Spleen (tissue), 11 donors: ENCODE measurements around the gene CHRNA4. TPM values are rescaled to one million over a fixed set of nuclear protein-coding genes. Genes with fewer than 3 reads are reported as not detected.
"Not testable (repeated sequence)": the region's sequence is repeated elsewhere in the genome, so short reads cannot be mapped to it uniquely, and the experiment has no call there.

Experiments
- DNase-seq: peaks from one replicate; pipeline ENCODE4 v3.0.0-alpha.2; 2020
- H3K27ac ChIP-seq, 8 donors: fragments of 200-600 bp; sonication (generic) in 7 of 8; 1 replicate in 4 of 8; 2 replicates in 4 of 8; pipeline versions ENCODE4 v1.5.0 to v1.8.0; 2016 to 2021; ENCODE audit warnings: inconsistent platforms in 4 of 8, mild to moderate bottlenecking in 4 of 8, moderate library complexity in 1 of 8
- H3K27me3 ChIP-seq, 7 donors: fragments of 200-600 bp; sonication (generic) in 6 of 7; replicated peaks in 1 of 7; 1 replicate in 4 of 7; 2 replicates in 3 of 7; pipeline versions ENCODE4 v1.5.0 to v1.8.0; 2016 to 2021; ENCODE audit warnings: inconsistent platforms in 3 of 7, mild to moderate bottlenecking in 1 of 7
- H3K36me3 ChIP-seq, 6 donors: fragments of 200-600 bp; sonication (generic) in 5 of 6; 1 replicate in 4 of 6; 2 replicates in 2 of 6; pipeline versions ENCODE4 v1.5.0 to v1.8.0; 2016 to 2021; ENCODE audit warnings: inconsistent platforms in 2 of 6
- H3K4me1 ChIP-seq, 6 donors: fragments of 200-600 bp; sonication (generic) in 5 of 6; 1 replicate in 3 of 6; 2 replicates in 3 of 6; pipeline versions ENCODE4 v1.5.0 to v1.8.0; 2016 to 2021; ENCODE audit warnings: inconsistent platforms in 3 of 6
- H3K4me3 ChIP-seq, 8 donors: fragments of 200-600 bp; sonication (generic) in 7 of 8; 1 replicate in 4 of 8; 2 replicates in 4 of 8; pipeline versions ENCODE4 v1.5.0 to v1.8.0; 2016 to 2021; ENCODE audit warnings: inconsistent platforms in 4 of 8, mild to moderate bottlenecking in 4 of 8, moderate library complexity in 2 of 8
- H3K9me3 ChIP-seq, 8 donors: fragments of 200-600 bp; sonication (generic) in 7 of 8; 1 replicate in 4 of 8; 2 replicates in 4 of 8; pipeline versions ENCODE4 v1.5.0 to v1.8.0; 2016 to 2021; ENCODE audit warnings: inconsistent platforms in 4 of 8
- CTCF ChIP-seq, 11 experiments: fragments of 200-600 bp in 7 of 11; fragments of 450-650 bp in 4 of 11; sonication (generic) in 4 of 11; IDR thresholded peaks in 8 of 11; conservative IDR thresholded peaks in 3 of 11; 1 replicate in 7 of 11; 2 replicates in 4 of 11; pipeline versions ENCODE4 v1.4.0 to v1.8.0; 2016 to 2021; ENCODE audit warnings: antibody characterized with exemption in 11 of 11, inconsistent platforms in 4 of 11, mild to moderate bottlenecking in 1 of 11
- POLR2A ChIP-seq, 3 donors: fragments of 450-650 bp; IDR thresholded peaks; one replicate each; pipeline ENCODE4 v1.5.1; 2017; ENCODE audit warnings: antibody characterized with exemption in 3 of 3, mild to moderate bottlenecking in 1 of 3
- POLR2AphosphoS5 ChIP-seq, 3 donors: sonication (generic); formaldehyde crosslinking; IDR thresholded peaks; one replicate each; pipeline ENCODE4 v1.5.1; 2017; ENCODE audit warnings: antibody characterized with exemption in 3 of 3
- WGBS, 5 donors: extraction: QIAGEN DNeasy Blood & Tissue Kit in 3 of 5; methylation state at CpG; one replicate each; pipeline versions ENCODE4 v1.1.5 to v1.1.7; 2013 to 2018; 5-methylcytosine and 5-hydroxymethylcytosine counted together
- intact Hi-C: fragments of 100-400 bp; cut with DNase I; formaldehyde crosslinking; loops from one replicate; pipeline ENCODE4 v1.15.0; 2023; ENCODE audit warnings: low total_unique reads
- polyA plus RNA-seq, 3 donors: library from polyadenylated mRNA; stranded (reverse); fragments of 200-250 nt; gene quantifications; one replicate each; pipeline ENCODE4 v1.2.1, GENCODE V29; 2013
- total RNA-seq, 7 donors: library from RNA; depleted of rRNA in 3 of 7; stranded (reverse); fragments of >200 nt in 3 of 7; fragmentation: NEBNext Ultra II Directional in 4 of 7; extraction: Animal tissue kit (Norgen Biotek cat#: 25700) in 4 of 7; gene quantifications; one replicate each; pipeline versions ENCODE4 v1.1.0 to v1.2.1, GENCODE V29; 2016 to 2021
- donor health status: healthy with polysubstance abuse.
- donor health status: DM: no; HTN: no; CAD: no; lungs with moderate emphysema.
- donor health status: DM: no; HTN: no; CAD: no.
- donor health status: Bipolar disorder and iron deficiency.
- donor health status: healthy.
- donor health status: DM: no; HTN: no; CAD: no.
- donor health status: DM: yes; HTN: yes; CAD: no.

Gene CHRNA4
- total and polyA plus RNA-seq, 10 donors = 0.15 to 13.8 (median 1.3) TPM; not detected in 1

- WGBS, 5 donors = 77 to 90% (median 81%) methylated on average over 12 to 23 of the region's 23 CpGs
- Histone ChIP-seq H3K27ac (no peak overlapping the region), H3K36me3 (no peaks in the 10 kb centered on the region), H3K9me3 (no peaks in the 10 kb centered on the region), H3K27me3 (peaks cover 0 to 85% (median 24%) of the 10 kb centered on the region in 7 donors), H3K4me1 (peaks cover 0 to 24% (median 12%) of the 10 kb centered on the region in 6 donors), H3K4me3 (no peak overlapping the region)
- no peak for DNase-seq
- TF ChIP-seq CTCF (IDR thresholded peaks at IDR 0.05 in 8 of 11, conservative IDR thresholded peaks at IDR 0.05 in 3 of 11) = no peak
- TF ChIP-seq POLR2A (IDR thresholded peaks at IDR 0.05) = no peak
- TF ChIP-seq POLR2AphosphoS5 (IDR thresholded peaks at IDR 0.05) = no peak
- intact Hi-C loops = no loop called here
Observed at GRCh38 chr20:63307538-63308217, 53.5 kb downstream of the CHRNA4 start.

DNA sequence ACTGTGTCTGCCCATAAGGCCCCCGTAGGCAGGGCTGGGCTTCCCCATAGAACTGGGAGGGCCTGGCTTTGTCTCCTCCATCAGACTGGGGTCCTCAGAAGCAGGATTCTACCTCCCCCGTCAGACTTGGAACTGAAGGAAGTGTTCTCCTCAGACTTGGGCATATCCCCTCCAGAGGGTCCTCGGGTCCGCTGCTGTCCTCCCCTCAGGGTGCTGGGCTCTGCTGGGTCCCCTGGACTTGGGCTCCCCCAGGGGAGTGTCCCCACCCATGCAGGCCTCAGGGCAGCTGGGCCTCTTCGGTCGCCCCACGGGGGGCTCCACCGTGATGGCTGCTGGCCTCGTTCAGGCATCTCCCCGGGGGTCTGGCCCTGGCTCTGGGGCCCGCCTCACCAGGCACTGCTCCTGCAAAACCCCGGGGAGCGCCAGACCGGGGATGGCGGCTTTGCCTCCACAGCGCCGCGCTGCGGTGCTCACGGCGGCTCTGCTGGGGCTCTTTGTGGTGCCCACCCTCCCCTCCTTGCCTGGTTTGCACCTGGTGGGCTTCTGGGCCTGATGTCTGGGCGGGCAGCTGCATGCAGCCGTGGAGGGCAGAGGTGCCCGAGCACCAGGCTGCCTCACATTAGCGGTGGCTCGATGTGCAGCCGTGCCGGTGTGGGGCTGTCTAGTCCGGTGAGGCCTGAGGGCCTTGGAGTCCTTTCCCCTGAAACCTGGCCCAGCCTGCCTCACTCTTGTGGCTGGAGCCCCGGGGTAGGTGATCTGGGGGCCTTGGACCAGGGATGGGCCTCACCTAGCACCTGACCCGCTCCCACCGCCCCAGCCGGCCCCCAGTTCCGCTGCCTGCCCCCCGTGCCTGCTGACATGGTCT lies 54.2 kb downstream of the CHRNA4 start:
- WGBS, 5 donors = 79 to 87% (median 84%) methylated on average over 17 to 35 of the region's 35 CpGs
- TF ChIP-seq POLR2A (IDR thresholded peaks at IDR 0.05) = no peak
- no peak for TF ChIP-seq POLR2AphosphoS5 (IDR thresholded peaks at IDR 0.05)
- TF ChIP-seq CTCF (IDR thresholded peaks at IDR 0.05 in 8 of 11, conservative IDR thresholded peaks at IDR 0.05 in 3 of 11) = no peak
- Histone ChIP-seq H3K27ac (no peak overlapping the region), H3K9me3 (peaks cover 0 to 6% (median 5%) of the 10 kb centered on the region in 8 donors), H3K4me1 (peaks cover 0 to 24% (median 12%) of the 10 kb centered on the region in 6 donors), H3K36me3 (no peaks in the 10 kb centered on the region), H3K27me3 (peaks cover 0 to 86% (median 28%) of the 10 kb centered on the region in 7 donors), H3K4me3 (no peak overlapping the region)
- intact Hi-C loops = no loop called here
- no peak for DNase-seq

DNA sequence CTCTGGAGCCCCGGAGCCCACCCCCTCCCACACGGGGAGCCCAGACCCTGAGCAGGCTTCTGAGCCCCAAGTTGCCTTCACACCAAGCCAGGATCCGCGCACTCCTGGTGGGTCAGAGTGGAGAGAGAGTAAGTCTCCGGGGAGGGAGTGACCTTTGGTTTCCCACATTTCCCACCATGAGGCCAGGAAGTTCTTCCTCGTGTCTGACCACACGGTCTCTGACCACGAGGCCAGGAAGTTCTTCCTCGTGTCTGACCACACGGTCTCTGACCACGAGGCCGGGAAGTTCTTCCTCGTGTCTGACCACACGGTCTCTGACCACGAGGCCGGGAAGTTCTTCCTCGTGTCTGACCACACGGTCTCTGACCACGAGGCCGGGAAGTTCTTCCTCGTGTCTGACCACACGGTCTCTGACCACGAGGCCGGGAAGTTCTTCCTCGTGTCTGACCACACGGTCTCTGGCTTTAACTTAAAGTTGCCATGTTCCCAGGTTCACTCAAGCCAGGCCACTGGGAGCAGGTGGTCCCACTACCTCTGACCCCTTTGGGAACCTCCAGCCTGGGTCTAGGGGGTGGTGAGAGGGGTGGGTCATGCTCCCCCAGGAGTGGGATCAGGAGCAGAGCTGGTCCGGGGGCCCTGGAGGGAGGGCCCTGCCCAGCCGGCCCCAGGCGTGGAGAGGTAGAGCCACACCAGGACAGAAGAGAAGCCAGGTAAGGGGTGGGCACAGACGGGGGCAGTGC lies 55.0 kb downstream of the CHRNA4 start:
- peaks cover 0 to 83% (median 28%) of the 10 kb centered on the region in 7 donors for H3K27me3 ChIP-seq
- H3K36me3 ChIP-seq, DNase-seq, intact Hi-C loops, H3K4me3 ChIP-seq, H3K27ac ChIP-seq: not testable (repeated sequence)
- H3K9me3 ChIP-seq = peaks cover 0 to 14% (median 13%) of the 10 kb centered on the region in 8 donors
- 60 to 77% (median 66%) methylated on average over 17 to 26 of the region's 30 CpGs for WGBS, 5 donors
- peaks cover 0 to 19% (median 12%) of the 10 kb centered on the region in 6 donors for H3K4me1 ChIP-seq

GRCh38 chr20:63305393-63305792 lies 55.8 kb downstream of the CHRNA4 start:
- H3K36me3 ChIP-seq = no peaks in the 10 kb centered on the region
- no peak overlapping the region for H3K27ac ChIP-seq
- no peak overlapping the region for H3K4me3 ChIP-seq
- intact Hi-C loops = no loop called here
- DNase-seq = no peak
- WGBS, 5 donors = 41 to 60% (median 52%) methylated on average over 3 to 8 of the region's 8 CpGs
- peaks cover 0 to 12% (median 8%) of the 10 kb centered on the region in 6 donors for H3K4me1 ChIP-seq
- peaks cover 0 to 85% (median 28%) of the 10 kb centered on the region in 7 donors for H3K27me3 ChIP-seq
- peaks cover 0 to 18% (median 15%) of the 10 kb centered on the region in 8 donors for H3K9me3 ChIP-seq
- TF ChIP-seq CTCF (IDR thresholded peaks at IDR 0.05 in 8 of 11, conservative IDR thresholded peaks at IDR 0.05 in 3 of 11) = no peak
- TF ChIP-seq POLR2A (IDR thresholded peaks at IDR 0.05) = no peak
- TF ChIP-seq POLR2AphosphoS5 (IDR thresholded peaks at IDR 0.05) = no peak
